HG03159 (cell line): ENCODE results near the gene HECTD1.
"Not testable (repeated sequence)": the region's sequence is repeated elsewhere in the genome, so short reads cannot be mapped to it uniquely, and the experiment has no call there.

ENCODE experiments used
- ATAC-seq: cut with Tn5 transposase; IDR thresholded peaks from one replicate; pipeline ENCODE4 v1.9.1; 2021; ENCODE audit warnings: mild to moderate bottlenecking, moderate library complexity; ENCODE audit not compliant: unreplicated experiment

HECTD1 gene

GRCh38 chr14:31096255-31096654, 111.3 kb downstream of the HECTD1 start:
- ATAC-seq = no peak

GRCh38 chr14:31095817-31096216, 111.8 kb downstream of the HECTD1 start:
- not testable (repeated sequence) for ATAC-seq

- ATAC-seq = not testable (repeated sequence)
These were observed 113.4 kb downstream of the HECTD1 start for GRCh38 chr14:31093884-31094839.

GRCh38 chr14:31092160-31092708, 115.4 kb downstream of the HECTD1 start:
- ATAC-seq = no peak

GRCh38 chr14:31090883-31091764, 116.5 kb downstream of the HECTD1 start:
- ATAC-seq = no peak

- ATAC-seq = not testable (repeated sequence)
These were observed 121.1 kb downstream of the HECTD1 start for GRCh38 chr14:31086466-31086865.

GRCh38 chr14:31085027-31085426, 122.6 kb downstream of the HECTD1 start:
- ATAC-seq = no peak

- ATAC-seq = peak; percentile 84
These were observed 123.2 kb downstream of the HECTD1 start for GRCh38 chr14:31084385-31084784.

GRCh38 chr14:31083781-31084180, 123.8 kb downstream of the HECTD1 start:
- no peak for ATAC-seq

- ATAC-seq = no peak
These were observed 127.1 kb downstream of the HECTD1 start for GRCh38 chr14:31080484-31080883.

- no peak for ATAC-seq
These were observed 127.5 kb downstream of the HECTD1 start for GRCh38 chr14:31080056-31080455.

- ATAC-seq = no peak
These were observed 128.8 kb downstream of the HECTD1 start for GRCh38 chr14:31078766-31079165.

- no peak for ATAC-seq
These were observed 132.4 kb downstream of the HECTD1 start for GRCh38 chr14:31075144-31075543.

- ATAC-seq = no peak
These were observed 136.4 kb downstream of the HECTD1 start for GRCh38 chr14:31071151-31071550.

GRCh38 chr14:31070431-31070830, 137.2 kb downstream of the HECTD1 start:
- ATAC-seq = no peak

GRCh38 chr14:31069343-31069742, 138.2 kb downstream of the HECTD1 start:
- ATAC-seq = no peak

- no peak for ATAC-seq
These were observed 139.4 kb downstream of the HECTD1 start for GRCh38 chr14:31068235-31068634.

- ATAC-seq = not testable (repeated sequence)
These were observed 144.7 kb downstream of the HECTD1 start for GRCh38 chr14:31062908-31063307.

GRCh38 chr14:31060253-31060875, 147.2 kb downstream of the HECTD1 start:
- no peak for ATAC-seq

- ATAC-seq = no peak
These were observed 148.3 kb downstream of the HECTD1 start for GRCh38 chr14:31059152-31059924.
